Suppressor macrophage (primary cell): ENCODE results near the gene C11orf97.
"Not testable (repeated sequence)": the region's sequence is repeated elsewhere in the genome, so short reads cannot be mapped to it uniquely, and the experiment has no call there.

ENCODE experiments used
- DNase-seq, 4 experiments: peaks; one replicate each; pipeline ENCODE4 v3.0.0-alpha.2; 2020 to 2022

The C11orf97 gene

DNA sequence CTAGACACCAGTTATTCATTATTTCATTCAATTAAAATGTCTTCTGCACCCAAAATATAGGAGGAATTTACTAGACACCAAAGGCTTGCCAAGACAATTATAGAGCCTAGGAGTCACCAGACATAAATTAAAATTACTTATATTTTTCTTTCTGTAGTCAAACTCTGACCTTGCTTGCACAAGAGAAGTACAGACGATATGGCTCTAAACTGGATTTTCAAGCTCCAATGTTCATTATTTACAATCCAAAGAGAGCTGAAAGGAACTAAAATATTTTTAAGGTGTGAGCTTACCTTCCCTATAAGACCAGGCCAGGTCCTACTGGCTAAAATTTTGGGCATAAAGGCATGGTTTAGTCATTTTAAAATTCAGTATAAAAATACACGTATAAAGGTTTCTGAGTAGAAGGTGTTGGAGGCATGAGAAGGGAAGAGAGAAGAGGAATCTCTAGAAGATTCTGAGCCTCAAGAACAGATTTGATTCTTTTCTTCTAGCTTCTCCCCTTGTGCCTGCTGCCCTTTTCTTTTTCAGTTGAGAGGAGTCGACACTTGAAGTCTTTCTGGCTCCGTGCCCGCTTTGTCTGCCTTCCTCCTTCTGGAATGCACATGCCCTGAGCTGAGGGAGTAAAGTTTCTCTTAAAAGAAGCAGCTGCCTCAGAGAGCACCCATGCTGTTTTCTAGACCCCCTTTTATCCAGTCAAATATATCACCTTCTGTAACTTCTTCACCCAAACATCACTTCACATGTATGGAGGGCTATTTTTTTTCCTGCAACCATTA is 13.5 kb downstream of the C11orf97 start:
- peak; percentile 81 to 94 (median 87) for DNase-seq

DNA sequence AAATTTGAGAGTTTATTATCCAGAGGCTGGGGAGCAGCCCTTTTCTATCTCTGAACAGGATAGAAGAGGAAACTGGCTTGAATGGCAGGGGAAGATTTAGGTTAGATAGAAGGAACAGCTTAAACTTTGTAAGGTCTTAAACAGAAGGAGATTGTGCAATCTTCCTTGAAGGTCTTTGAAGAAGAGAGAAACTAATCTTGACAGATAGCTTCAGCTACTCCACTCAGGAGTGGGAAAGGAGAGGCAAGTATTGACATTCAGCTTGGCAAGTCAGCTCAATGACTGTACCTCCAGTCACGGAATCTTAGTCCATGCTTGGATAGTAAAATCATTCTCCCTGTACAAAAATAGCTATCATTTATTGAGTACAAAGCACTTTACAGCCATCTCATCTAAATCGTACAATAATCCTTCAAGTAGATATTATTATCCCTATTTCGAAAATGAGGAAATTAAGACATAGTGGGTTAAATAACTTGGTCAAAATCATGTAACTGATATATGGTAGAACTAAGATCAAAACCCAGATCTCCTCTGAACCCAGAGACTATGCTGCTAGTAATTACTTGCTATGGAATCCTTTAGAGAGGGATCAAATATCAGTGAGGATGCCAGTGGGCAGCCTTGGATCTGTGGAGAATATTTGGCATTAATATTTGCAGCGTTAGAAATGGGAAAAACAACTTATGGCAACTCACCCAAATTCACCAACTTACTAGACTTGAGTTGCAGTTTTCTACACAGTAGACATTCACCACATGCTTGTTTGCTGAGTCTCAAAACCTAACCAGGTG is 14.6 kb downstream of the C11orf97 start:
- peak in 2 of 4 experiments; percentile 36 to 59 for DNase-seq

DNA sequence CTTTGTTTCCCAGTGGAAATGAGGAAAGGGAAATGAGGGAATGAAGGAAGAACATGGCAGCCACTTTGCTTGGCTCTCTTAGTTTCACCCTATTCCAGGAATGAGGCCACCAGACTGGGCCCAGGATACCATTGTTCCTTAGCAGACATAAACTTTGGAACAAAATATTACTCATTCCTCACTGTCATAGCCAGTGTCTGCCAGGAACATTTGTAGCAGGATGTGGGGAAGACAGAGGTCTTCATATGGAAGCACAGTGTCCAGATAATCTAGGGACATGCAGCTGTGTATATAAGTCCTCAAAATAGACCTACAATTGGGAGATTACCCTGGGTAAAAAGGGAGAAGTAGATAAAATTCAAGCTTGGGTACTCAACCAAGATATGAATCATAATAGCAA is 16.3 kb downstream of the C11orf97 start:
- no peak for DNase-seq

DNA sequence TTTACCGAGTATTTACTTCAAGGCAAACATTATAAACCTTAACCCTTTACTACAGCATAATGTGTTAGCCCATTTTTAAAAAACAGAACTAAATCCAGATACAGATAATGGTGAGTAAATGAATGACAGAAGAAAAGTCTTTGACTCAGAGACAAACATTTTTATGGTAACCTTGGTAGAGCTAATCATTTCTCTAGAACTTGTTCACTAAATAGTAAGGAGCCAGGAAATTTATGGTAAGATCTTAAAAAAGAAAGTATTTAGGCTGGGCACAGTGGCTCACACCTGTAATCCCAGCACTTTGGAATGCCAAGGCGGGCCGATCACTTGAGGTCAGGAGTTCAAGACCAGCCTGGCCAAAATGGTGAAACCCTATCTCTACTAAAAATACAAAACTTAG is 19.9 kb downstream of the C11orf97 start:
- no peak for DNase-seq

DNA sequence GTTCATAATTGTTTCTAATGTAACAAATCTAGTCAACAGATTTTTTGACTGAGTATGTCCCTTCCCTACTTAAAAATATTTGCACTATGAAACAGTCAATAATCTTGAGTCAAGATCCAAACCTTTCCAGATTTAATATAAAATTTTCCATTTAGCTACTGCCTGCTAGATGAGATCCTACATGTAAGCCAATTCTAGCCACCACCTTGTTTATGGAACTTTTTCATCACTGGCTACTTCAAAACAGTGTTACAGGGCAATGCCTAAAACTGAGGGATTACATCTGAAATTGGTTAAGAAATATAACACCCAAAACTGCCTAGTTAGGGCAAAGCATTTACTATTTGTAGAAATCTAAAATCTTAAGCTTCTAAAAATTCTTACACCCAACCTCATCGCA is 20.9 kb downstream of the C11orf97 start:
- DNase-seq, result no peak

DNA sequence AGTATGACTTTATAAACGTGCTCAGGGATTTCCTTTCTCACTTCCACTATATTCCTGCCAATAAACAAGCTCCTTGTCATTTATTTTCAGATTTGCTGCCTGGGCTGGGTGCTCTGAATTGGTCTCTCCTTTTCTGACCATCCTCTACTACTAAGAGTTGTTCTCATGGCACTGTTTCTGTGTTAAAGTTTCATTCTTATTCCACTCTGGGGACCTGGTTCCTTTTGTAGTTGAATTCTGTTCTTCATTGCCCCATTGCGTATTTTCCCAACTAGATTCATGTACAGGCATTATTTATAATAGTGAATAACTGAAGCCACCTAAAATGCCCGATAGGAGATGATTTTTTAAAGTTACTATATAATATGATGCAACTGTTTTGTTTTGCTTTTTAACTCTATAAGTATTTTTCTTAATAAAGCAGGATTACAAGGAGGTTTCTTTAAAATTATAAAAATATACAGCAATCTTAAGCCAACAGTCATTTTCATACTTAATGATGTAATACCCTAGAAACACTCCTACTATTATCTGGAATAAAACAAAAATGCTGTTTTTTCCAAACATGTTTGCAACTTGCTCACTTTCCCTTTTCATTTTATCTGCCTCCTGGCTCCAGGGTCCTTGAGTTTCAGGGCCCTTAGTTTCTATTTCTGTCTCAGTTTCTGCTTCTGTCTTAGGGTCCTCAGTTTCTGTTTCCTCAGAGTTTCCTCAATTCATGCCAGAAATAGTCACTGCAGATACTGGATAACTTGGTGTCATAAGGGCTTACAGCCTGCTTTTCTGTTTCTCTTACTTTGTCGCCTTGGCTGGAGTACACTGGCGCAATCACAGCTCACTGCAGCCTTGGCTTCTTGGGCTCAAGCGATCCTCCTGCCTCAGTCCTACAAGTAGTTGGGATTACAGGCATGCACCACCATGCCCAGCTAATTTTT is 21.7 kb downstream of the C11orf97 start:
- DNase-seq, result peak; percentile 51 to 72 (median 65)

DNA sequence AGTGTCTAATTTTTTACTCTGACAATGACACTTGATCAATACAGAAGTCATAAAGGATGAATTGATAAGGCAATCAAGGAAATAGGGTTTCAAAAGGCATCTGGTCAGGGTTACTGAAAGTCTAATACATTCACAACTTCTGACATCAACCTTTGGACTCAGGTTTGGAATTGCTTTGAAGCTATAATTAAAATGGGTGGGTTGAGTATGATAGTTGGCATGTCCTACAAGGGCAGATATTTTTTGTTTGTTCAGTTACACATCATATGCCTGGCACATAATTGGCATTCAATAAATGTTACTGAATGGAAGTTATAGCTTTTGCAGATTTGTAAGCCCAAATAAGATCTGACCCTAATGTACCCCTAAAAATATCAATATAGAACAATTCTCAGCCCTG is 24.1 kb downstream of the C11orf97 start:
- DNase-seq, result no peak

DNA sequence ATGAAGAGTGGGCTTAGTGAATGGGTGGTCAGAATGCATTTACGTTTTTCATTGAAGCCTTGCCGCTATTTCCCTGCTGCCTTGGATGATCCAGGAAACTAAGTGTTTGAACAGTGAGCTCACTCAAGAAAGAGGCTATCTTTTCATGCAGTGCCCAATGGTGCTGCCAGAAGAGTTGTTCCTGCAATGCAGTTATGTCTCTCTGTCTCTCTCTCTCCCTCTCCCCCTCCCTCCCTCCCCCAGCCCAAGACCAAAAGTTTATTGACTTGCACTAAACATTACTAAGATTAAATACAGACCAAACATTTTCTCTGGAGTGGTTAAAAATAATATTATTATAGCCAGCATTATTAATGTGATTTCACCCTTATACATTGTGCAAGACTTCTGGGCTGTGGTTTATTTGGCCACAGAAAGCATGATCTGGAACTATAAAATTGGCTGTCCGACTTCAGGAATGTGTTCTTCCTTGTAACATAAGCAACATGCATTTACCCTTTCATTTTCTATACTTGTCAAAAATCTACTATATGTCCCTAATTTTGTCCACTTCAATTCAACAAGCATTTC is 24.9 kb downstream of the C11orf97 start:
- peak in 3 of 4 experiments; percentile 25 to 47 (median 35) for DNase-seq

DNA sequence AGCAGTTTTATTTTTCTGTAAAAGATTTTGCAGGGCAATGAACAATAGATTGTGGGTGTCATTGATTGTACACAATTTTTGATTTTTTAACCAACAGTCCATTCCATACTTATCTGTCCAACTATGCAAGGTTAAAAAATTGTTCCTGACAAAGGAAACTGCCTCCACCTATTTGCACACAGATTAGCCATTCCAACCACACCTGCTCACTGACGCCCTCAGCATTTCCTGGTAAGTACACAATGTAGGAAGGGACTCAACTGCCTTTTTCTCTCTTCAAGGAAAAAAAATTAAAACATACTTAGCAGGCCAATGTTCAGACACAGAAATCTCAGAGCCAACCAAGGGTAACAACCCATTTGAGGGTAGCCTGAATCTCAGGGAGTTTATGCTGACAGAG is 27.2 kb downstream of the C11orf97 start:
- DNase-seq, result no peak

DNA sequence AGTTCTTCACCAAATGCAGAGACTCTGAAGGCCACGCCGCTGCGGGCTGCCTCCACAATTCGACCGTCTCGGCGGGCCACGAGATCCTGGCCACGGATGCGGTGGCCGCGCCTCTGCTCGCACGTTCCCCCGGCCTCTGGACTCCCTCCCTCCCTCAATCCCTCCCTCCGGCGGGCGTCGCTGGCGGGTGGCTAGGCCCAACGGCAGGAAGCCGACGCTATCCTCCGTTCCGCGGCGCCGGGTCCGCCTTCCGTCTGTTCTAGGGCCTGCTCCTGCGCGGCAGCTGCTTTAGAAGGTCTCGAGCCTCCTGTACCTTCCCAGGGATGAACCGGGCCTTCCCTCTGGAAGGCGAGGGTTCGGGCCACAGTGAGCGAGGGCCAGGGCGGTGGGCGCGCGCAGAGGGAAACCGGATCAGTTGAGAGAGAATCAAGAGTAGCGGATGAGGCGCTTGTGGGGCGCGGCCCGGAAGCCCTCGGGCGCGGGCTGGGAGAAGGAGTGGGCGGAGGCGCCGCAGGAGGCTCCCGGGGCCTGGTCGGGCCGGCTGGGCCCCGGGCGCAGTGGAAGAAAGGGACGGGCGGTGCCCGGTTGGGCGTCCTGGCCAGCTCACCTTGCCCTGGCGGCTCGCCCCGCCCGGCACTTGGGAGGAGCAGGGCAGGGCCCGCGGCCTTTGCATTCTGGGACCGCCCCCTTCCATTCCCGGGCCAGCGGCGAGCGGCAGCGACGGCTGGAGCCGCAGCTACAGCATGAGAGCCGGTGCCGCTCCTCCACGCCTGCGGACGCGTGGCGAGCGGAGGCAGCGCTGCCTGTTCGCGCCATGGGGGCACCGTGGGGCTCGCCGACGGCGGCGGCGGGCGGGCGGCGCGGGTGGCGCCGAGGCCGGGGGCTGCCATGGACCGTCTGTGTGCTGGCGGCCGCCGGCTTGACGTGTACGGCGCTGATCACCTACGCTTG is 31.7 kb downstream of the C11orf97 start, which contains the start of gene FUT4:
FUT4 (plus strand) TSS at position 227 of the 951 bp plus-strand sequence; CDS start at position 440, 213 bp downstream.
- DNase-seq, result peak; percentile 86 to 95 (median 92)

DNA sequence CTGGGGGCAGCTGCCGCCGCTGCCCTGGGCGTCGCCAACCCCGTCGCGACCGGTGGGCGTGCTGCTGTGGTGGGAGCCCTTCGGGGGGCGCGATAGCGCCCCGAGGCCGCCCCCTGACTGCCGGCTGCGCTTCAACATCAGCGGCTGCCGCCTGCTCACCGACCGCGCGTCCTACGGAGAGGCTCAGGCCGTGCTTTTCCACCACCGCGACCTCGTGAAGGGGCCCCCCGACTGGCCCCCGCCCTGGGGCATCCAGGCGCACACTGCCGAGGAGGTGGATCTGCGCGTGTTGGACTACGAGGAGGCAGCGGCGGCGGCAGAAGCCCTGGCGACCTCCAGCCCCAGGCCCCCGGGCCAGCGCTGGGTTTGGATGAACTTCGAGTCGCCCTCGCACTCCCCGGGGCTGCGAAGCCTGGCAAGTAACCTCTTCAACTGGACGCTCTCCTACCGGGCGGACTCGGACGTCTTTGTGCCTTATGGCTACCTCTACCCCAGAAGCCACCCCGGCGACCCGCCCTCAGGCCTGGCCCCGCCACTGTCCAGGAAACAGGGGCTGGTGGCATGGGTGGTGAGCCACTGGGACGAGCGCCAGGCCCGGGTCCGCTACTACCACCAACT is 32.5 kb downstream of the C11orf97 start:
- peak in 3 of 4 experiments; percentile 28 to 57 (median 34) for DNase-seq

DNA sequence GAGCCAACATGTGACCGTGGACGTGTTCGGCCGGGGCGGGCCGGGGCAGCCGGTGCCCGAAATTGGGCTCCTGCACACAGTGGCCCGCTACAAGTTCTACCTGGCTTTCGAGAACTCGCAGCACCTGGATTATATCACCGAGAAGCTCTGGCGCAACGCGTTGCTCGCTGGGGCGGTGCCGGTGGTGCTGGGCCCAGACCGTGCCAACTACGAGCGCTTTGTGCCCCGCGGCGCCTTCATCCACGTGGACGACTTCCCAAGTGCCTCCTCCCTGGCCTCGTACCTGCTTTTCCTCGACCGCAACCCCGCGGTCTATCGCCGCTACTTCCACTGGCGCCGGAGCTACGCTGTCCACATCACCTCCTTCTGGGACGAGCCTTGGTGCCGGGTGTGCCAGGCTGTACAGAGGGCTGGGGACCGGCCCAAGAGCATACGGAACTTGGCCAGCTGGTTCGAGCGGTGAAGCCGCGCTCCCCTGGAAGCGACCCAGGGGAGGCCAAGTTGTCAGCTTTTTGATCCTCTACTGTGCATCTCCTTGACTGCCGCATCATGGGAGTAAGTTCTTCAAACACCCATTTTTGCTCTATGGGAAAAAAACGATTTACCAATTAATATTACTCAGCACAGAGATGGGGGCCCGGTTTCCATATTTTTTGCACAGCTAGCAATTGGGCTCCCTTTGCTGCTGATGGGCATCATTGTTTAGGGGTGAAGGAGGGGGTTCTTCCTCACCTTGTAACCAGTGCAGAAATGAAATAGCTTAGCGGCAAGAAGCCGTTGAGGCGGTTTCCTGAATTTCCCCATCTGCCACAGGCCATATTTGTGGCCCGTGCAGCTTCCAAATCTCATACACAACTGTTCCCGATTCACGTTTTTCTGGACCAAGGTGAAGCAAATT is 33.3 kb downstream of the C11orf97 start:
- peak; percentile 24 to 52 (median 40) for DNase-seq

DNA sequence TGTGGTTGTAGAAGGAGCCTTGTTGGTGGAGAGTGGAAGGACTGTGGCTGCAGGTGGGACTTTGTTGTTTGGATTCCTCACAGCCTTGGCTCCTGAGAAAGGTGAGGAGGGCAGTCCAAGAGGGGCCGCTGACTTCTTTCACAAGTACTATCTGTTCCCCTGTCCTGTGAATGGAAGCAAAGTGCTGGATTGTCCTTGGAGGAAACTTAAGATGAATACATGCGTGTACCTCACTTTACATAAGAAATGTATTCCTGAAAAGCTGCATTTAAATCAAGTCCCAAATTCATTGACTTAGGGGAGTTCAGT is 33.9 kb downstream of the C11orf97 start:
- no peak for DNase-seq

DNA sequence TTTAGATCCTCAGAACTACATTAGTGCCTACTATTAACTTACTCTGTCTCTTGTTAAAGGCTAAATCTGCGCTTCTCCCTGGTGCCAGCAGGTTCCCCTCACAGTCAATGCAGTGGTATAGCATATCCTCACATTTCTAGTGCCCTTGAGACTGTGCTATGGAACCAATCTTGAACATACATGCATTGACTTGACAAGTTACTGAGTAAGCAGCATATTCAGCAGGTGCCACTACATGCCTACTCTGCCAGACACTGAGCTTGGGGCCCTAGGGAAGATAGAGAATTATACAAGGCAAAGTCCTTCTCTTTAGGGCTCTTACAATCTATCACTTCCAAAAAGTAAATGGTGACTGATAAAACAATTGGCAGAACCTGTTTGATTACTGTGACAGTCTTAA is 34.6 kb downstream of the C11orf97 start:
- peak in 2 of 4 experiments; percentile 26 to 29 for DNase-seq

DNA sequence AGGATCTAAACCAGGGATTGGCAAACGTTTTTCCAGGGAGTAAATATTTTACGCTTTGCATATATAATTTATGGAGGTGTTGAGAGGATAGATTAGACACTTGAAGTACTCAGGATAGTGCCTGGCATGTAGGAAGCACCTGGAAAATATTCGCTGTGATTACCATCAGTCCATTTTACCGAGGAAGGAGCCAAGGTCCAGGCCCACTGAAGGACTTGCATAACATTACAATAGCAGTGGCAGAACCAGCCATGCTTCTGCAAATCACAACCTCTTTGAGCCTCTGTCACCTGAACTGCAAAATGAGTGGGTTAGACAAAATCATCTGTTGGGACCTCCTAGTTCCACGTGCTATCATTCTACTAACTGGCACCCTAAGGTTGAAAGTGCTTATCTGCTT is 36.9 kb downstream of the C11orf97 start:
- DNase-seq, result no peak

DNA sequence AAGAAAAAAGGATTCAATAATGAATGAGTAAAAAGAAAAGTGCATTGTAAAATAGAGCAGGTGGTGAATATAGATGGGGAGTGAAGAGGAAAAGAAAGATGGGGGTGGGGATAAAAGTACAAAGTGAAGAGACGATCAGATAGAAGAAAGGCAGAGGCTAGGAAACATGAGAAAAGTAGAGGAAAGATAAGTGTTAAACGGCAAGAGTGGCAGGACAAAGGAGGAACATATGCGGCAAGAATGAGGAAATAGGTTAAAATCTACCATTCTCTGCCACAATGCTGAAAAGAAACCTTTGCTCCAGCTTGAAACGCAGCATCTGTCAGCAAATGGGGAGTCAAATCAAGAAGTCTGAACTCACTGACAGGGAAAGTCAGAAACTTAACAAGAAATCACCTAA is 38.3 kb downstream of the C11orf97 start:
- peak; percentile 35 to 68 (median 48) for DNase-seq

DNA sequence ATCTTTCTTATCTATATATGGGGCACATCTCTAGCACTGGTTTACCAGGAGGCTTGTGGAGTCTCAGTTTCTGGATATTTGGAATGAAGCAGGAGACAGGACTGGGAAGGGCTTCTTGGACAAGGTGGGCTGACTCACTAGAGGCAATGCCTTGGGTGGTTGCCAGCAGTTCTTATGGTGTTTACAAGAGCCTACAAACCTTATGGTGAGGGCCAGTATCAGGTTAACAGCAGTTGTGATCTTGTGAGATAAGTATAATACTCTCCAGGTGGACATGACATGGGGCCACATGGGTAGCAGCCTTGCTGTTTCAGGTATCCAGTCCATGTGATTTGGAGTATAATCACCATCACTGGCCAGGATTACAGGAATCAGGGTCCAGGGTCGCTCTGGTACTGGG is 41.7 kb downstream of the C11orf97 start:
- no peak for DNase-seq

DNA sequence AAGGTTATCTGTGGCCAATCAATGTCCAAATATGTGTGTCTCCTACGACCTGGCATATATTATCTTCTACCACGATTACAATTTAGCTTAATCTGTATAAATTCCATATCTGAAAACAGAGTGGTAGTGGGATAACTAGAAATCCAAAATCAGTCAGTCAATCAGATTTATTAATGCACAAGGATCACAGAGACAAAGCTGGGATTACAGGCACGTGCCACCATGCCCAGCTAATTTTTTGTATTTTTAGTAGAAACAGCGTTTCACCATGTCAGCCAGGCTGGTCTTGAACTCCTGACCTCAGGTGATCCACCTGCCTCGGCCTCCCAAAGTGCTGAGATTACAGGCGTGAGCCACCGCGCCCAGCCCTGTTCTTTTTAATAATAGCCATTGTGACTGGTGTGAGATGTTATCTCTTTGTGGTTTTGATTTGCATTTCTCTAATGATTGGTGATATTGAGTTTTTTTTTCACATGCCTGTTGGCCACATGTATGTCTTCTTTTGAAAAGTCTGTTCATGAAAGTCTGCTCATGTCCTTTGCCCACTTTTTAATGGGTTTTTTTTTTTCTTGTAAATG is 43.6 kb downstream of the C11orf97 start:
- DNase-seq, result not testable (repeated sequence)

DNA sequence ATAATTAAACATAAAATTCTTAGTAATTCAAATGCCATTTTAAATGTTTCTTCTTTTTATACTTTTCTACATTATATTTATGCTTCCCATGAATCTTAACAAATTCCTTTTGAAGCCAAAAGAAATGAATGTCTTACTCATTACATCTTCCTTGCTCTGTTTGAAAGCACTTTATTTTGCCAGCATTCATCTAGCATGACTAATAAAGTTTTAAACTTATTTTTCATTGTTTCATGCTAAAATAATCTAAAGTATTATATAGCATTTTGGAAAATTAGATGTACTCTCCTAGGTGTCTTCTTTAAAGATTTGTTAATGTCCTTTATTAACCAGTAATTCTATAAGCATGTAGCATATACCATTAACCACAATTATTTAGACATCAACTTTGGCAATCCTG is 45.2 kb downstream of the C11orf97 start:
- DNase-seq, result no peak
